Forelimb muscle (tissue), 1 donor: ENCODE results near the gene MRPS12. TPM values are rescaled to one million over a fixed set of nuclear protein-coding genes. Genes with fewer than 3 reads are reported as not detected.
"Not testable (repeated sequence)": the region's sequence is repeated elsewhere in the genome, so short reads cannot be mapped to it uniquely, and the experiment has no call there.

Experiments
- DNase-seq: peaks from one replicate; pipeline ENCODE4 v3.0.0-alpha.2; 2013; ENCODE audit warnings: low read depth
- polyA plus RNA-seq: library from polyadenylated mRNA; unstranded; fragments of 120-200 nt; gene quantifications from one replicate; pipeline ENCODE4 v1.2.1, GENCODE V29; 2013; ENCODE audit not compliant: insufficient read length

MRPS12 gene
- polyA plus RNA-seq, 1 donor, result 18.5 TPM

GRCh38 chr19:38939957-38940356 is 9.2 kb downstream of the MRPS12 start:
- no peak for DNase-seq

- not testable (repeated sequence) for DNase-seq
These were observed 10.7 kb downstream of the MRPS12 start for GRCh38 chr19:38941466-38941865.

DNA sequence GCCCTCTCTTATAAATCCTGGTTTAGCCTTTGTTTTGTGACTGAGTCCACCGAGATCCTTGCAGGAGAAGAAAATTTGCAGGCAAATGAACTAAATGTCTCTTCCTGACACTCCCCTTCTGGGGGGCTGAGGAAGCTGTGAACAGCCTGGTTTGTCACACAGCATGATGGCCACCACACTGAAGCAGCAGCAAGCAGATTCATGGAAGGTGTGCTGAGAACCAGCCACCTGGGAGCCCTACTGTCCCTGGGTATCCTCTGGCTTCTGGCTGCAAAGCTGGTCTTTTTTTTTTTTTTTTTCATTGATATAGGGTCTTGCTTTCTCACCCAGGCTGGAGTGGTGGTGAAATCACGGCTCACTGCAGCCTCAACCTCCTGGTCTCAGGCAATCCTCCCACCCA is 11.2 kb downstream of the MRPS12 start:
- no peak for DNase-seq

- no peak for DNase-seq
These were observed 11.9 kb downstream of the MRPS12 start for GRCh38 chr19:38942471-38943181.

DNA sequence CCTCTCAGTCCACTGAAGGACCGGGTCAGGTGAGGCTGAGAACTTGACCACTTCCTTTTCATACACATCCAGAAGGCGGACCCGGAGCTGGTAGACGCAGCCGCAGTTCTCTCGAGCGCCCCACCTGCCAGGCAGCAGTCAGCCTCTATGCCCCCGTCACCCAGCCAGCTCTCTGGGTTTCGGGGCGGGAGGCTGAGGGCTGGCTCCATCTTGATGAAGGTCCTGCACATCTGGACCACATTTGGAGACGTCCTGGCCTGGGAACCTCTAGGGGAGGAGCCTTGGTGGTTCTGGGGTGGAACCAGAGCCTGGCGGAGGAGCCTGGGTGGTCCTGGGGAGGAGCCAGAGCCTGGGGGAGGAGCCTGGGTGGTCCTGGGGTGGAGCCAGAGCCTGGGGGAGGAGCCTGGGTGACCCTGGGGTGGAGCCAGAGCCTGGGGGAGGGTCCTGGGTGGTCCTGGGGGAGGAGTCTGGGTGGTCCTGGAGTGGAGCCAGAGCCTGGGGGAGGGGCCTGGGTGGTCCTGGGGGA is 14.3 kb downstream of the MRPS12 start:
- no peak for DNase-seq

GRCh38 chr19:38945562-38946228 is 15.0 kb downstream of the MRPS12 start:
- no peak for DNase-seq

DNA sequence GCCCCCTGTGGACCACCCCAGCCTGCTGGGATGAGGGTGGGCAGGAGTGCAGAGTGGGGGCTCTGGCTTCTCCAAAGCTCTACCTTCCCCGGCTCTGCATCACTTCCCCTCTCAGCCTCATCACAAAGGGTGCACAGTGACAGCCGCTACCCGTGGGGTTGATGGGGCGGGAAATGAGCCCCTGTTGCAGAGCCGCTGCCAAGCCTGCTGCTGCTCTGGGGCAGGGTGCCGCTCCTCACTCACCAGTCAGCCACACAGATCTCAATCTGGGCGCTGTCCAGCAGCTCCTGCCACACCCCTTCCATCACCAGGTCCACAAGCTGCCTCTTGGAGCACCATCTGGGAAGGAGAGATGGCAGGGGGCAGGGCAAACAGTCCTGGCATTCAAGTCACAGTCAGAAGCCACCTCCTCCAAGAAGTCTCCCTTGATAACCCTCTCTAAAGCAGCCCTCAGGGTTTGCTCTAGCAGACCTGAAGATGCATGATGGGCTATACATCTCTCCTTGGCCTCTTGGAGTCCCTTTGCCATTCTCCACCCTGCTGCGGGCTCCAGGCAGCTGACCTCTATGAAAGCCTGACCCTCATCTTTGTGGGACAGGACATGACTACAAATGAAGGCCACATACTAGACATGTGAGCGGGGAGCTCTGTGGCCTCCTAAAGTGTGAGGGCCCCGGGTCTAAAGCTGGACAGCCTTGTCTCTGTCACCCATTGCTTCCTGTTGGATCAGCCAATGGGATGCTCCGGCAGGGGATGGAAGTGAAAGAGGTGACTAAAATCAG is 15.7 kb downstream of the MRPS12 start:
- no peak for DNase-seq

DNA sequence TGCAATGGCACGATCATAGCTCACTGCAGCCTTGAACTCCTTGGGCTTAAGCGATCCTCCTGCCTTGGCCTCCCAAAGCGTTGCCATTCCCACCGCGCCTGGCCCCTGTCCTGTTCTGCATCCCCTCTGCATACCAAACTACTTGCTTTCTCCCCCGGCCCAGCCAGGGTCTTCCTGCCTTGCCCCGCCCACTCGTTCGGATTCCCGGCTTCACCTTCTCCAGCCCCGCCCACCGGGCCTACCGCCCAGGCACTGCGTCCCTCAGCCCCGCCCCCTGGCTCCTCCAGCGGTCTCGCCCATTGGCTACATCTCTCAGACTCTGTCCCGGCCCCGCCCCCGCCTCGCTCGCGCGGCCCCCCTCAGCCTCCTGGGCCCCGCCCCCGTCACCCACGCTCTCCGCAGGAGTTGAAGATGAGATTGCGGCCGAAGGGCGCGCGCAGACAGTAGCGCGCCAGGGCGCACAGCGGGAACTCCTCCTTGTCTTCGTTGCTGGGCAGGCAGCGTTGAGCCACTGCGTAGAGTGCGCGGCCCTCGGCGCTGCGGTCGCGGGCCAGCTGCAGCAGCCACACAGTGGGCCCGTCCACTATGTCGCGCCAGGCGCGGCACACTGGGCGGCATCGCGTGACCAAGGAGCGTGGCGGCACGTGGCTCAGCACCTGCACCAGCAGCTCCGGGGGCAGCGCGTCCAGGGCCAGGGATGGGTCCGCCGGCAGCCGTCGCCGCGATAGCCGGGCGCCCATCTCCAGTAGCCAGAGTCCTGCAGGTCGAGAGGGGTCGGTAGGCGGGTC is 19.0 kb downstream of the MRPS12 start:
- no peak for DNase-seq

DNA sequence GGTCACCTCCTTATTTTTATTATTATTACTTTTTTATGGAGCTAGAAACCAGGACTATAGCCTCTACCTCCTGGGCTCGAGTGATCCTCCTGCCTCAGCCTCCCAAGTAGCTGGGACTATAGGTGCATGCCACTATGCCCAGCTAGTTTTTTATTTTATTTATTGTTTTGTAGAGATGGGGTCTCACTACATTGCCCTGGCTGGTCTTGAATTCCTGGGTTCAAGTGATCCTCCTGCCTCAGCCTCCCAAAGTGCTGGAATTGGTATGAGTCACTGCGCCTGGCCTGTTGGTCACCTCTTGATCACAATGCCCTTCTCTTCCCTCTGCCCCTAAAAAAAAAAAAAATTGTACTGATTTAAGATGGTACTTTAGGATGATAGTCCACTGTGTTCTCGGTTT is 20.4 kb downstream of the MRPS12 start:
- no peak for DNase-seq

DNA sequence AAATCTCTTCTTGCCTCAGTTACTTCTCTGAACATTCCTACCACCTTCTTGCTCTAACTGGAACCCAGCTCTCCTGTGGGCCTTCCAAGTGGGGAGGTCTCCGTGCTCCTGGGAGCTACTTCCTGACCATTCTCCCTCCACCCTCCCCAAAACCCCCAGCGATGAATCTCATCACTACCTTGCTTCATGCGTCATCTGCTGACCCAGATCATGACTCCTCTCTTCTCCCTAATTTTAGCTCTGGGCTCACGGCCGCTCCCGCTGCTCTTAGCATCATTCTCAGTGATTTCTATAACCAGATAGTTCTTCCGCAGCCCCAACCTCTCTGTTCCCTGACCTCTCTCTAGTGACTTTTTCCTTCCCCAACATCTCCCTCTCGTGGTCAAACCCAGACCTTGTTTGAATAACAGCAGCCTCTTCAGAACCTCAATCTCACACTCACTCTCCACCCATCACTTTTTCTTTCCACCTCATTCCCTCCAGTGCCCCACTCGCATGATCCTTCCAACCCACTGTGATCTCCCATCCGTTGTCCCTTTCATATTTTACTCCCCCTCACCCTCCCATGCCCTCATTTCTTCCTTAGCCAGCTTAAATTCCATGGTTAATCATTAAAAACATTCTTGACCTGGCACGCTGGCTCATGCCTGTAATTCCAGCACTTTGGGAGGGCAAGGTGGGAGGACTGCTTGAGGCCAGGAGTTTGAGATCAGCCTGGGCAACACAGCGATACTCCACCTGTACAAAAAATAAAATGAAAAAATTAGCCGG is 21.8 kb downstream of the MRPS12 start:
- no peak for DNase-seq

DNA sequence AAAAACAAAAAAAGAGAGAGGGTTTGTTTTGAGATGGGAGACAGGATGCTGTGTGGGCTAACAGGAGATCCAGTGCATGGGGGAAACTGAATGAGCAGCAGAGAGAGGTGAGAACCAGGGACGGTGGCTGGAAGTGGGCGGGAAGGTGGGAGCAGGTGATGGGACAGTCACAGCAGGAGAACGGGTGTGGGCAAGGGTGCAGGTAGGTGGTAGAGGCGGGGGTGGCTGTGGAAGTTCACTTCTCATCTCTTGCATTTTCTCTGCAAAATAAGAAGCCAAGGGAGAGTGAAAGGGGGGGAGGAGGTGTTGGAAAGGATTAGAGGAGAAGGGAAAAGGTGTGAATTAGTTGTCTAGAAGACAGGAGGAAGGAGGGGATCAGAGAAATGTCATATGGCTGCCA is 22.9 kb downstream of the MRPS12 start:
- no peak for DNase-seq

- DNase-seq, result no peak
These were observed 25.5 kb downstream of the MRPS12 start for GRCh38 chr19:38956264-38956663.

GRCh38 chr19:38958301-38958700 is 27.6 kb downstream of the MRPS12 start:
- no peak for DNase-seq

DNA sequence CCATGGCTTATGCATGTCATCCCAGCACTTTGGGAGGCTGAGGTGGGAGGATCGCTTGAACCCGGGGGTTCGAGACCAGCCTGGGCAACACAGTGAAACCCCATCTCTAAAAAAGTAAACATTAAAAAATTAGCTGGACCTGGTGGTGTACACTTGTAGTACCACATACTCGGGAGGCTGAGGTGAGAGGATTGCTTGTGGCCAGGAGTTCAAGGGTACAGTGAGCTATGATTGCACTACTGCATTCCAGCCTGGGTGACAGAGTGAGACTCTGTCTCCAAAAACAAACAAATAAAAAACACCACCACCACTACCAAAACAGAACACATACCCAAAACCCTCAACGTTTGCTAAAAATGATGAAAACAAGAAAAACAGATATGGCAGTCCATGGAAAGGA is 28.9 kb downstream of the MRPS12 start:
- no peak for DNase-seq

- DNase-seq, result no peak
These were observed 34.0 kb downstream of the MRPS12 start for GRCh38 chr19:38964738-38965137.

GRCh38 chr19:38966149-38966548 is 35.4 kb downstream of the MRPS12 start:
- not testable (repeated sequence) for DNase-seq

GRCh38 chr19:38970664-38971532 is 40.2 kb downstream of the MRPS12 start:
- no peak for DNase-seq

DNA sequence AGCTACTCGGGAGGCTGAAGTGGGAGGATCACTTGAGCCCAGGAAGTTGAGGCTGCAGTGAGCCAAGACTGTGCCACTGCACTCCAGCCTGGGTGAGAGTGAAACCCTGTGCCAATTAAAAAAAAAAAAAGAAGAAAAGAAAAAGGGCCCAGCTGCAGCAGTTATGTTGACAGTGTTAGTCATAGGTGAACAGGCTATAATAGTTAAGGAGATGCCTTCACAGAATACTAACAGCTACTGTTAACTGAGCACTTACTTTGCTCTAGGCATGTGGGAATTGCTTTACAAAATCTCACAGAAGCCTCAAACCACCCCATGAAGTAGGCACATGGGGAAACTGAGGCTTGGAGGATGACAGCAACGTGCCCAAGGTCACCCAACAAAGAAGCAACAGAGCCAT is 40.9 kb downstream of the MRPS12 start:
- DNase-seq, result no peak

GRCh38 chr19:38974624-38975213 is 44.0 kb downstream of the MRPS12 start:
- DNase-seq, result no peak
